Forelimb muscle (tissue), 1 donor: ENCODE measurements around the gene DNAJC12. TPM values are rescaled to one million over a fixed set of nuclear protein-coding genes. Genes with fewer than 3 reads are reported as not detected.
"Not testable (repeated sequence)": the region's sequence is repeated elsewhere in the genome, so short reads cannot be mapped to it uniquely, and the experiment has no call there.

Source experiments
- DNase-seq: peaks from one replicate; pipeline ENCODE4 v3.0.0-alpha.2; 2013; ENCODE audit warnings: low read depth
- polyA plus RNA-seq: library from polyadenylated mRNA; unstranded; fragments of 120-200 nt; gene quantifications from one replicate; pipeline ENCODE4 v1.2.1, GENCODE V29; 2013; ENCODE audit not compliant: insufficient read length

DNAJC12 gene
- polyA plus RNA-seq, 1 donor, result 5.6 TPM

DNA sequence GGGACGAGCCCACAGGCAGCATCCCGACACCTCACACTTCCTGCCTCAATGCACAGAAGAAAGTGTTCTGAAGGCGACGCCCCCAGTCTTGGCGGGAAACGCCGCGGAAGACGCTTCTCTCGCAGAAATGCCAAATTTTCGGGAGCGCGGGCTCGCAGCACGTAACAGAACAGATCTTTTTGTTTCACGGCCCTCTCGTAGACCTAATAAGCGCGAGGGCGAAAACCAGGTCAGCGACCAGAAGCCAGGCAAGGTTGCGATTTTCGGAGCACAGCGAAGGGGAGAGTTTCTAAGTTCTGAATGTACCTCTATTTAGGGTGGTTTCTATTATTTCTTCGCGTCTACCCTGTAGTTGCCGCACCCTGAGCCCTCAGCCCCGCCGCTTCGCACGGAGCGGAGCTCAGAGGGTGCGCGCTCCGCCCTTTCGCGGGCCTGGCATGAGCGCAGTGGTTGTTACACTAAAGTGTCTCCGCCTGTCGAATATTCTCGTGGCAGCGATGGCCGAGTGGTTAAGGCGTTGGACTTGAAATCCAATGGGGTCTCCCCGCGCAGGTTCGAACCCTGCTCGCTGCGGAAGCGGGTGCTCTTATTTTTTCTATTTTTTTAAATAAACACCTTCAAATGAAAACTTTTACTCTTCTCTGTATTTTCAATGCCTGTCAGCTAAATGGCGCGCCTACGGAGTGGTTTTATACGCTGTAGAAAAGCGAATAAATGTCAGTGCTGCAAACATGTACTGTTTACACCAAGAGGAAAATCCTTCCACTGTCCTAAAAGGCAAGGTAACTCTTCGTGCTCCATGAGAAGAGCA, 73.8 kb downstream of the DNAJC12 start:
- peak; percentile 90 for DNase-seq

DNA sequence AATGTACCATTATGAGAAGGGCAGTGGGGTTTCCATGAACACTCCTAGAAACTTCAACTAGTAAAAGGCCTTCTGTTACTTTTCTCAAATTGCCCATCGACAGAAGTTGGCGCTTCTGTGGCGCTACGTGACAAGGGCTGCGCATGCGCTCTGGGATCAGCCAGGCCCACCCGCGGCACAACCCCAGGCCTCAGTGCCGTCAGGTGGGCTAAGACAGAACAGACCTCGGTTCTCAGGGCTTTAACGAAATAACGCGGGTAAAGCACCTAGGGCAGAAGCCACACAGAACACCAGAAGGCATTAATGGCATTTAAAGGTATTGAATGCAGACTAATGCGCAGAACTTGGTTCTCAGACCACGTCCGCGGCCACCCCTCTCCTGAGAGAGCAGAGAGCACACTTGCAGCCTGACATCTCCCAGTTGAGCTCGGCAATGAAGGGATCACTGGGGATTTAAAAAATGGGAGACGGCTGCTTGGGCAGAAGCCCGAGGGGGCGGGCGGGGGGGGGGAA, 74.4 kb downstream of the DNAJC12 start:
- DNase-seq, result peak; percentile 43

DNA sequence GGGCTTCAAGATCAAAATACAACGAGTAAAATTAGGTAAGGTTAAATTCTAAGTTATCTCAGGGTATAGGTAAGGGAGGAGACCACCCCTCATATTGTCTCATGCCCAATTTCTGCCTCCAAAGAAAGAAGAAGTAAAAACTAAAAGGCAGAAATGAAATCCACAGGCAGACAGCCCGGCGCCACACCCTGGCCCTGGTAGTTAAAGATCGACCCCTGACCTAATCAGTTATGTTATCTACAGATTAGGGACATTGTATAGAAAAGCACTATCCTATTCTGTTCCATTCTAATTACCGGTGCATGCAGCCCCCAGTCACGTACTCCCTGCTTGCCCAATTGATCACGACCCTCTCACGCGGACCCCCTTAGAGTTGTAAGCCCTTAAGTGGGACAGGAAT, 75.4 kb downstream of the DNAJC12 start:
- DNase-seq, result not testable (repeated sequence)

DNA sequence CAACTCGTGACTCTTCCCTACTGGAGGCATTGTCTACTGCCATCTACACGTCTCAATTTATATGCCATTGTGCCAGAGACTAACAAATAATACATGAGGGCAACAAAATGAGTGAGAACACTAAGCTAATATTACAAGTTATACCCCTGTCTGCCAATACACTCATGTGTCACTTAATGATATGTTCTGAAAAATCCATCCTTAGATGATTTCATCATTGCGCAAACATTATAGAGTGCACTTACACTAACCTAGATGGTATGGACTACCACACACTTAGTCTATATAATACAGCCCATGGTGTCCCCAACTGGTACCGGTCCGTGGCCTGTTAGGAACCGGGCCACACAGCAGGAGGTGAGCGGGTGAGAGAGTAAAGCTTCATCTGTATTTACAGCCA, 77.7 kb downstream of the DNAJC12 start:
- DNase-seq, result no peak

Other genes with a start within 250 kb of the DNAJC12 start
- 12.6 TPM for gene CTNNA3, start 142.0 kb downstream of the DNAJC12 start, polyA plus RNA-seq
- gene SIRT1, start 46.5 kb upstream of the DNAJC12 start, polyA plus RNA-seq, result 19.9 TPM
- 32.1 TPM for gene HERC4, start 237.1 kb upstream of the DNAJC12 start, polyA plus RNA-seq